DMS114 treated with DMSO at 0.1 percent for 48 hours (cell line): Measurements from ENCODE around the gene SLC1A6.
"Not testable (repeated sequence)": the region's sequence is repeated elsewhere in the genome, so short reads cannot be mapped to it uniquely, and the experiment has no call there.

Source experiments
- DNase-seq: peaks from one replicate; lab custom pipeline; 2025; ENCODE audit not compliant: unreplicated experiment; lab: John Stamatoyannopoulos, UW

Gene SLC1A6

DNA sequence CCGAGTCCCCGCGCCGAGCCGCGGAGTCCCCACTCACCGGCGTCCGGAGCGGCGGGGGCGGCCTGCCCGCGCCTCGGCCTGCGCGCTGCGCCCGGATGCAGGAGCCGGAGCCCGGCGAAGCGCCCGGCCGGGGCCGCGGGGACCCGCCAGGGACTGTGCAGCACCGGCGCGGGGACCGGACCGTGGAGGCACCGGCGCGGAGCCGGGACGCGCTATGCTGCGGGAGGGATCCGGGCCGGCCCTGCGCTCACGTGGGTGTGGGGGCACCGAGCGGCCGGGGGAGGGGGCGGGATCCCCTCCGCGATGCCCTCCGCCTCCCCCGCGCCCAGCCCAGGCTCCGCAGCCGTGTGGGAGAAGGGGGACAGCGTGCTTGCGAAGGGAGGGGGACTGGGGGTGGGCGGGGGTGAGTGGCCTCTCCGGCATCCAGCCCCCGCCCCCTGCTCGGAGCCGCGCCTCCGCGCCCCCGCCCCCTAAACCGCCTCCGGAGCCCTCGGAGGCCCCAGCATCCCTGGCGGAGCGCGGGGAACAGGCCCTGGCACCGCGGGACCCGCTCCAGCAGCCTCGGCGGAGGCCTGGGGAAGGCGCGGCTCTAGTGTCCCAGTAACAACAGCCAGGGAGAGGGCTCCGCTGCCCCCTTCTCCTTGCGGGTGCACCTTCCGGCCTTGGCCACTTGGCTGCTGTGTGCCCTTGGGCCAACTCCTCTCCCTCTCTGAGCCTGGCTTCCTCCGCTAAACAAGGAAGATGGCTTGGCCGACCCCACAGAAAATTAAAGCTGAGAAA is at the start of gene SLC1A6:
Gene SLC1A6 (minus strand): TSS at position 389 of the 780 bp plus-strand sequence. CDS start 6,954 bp downstream, outside the sequence.
- no peak for DNase-seq

DNA sequence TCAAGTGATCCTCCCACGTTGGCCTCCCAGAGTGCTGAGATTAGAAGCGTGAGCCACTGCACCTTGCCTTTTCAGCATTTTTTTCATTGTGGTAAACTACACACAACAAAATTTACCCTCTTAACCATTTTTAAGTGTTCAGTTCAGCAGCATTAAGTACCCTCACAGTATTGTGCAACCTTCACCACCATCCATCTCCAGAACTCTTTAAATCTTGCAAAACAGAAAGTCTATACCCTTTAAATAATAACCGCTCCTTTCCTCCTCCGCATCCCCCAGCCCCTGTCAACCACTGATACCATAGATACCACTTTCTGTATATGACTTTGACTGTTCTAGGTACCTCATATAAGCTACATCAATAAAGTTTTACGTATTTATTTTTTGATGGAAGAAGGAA is 48.8 kb upstream of the SLC1A6 start:
- no peak for DNase-seq

DNA sequence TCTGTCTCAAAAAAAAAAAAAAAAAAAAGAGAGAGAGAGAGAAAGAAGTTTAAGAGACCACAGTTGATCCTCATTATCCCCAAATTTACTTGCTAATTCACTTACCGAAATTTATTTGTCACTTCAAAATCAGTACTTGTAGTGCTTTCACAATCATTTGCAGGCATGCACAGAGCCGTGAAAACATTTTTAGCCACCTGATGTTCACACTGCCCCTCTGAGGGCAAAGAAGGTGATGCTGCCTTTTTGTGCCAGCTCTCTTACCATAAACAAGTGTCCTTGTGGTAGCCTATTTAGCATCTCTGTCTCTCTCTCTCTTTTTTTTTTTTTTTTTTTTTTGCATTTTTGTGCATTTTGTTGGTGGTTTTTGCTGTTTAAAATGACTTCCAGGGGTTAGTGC is 45.6 kb upstream of the SLC1A6 start:
- DNase-seq: no peak

DNA sequence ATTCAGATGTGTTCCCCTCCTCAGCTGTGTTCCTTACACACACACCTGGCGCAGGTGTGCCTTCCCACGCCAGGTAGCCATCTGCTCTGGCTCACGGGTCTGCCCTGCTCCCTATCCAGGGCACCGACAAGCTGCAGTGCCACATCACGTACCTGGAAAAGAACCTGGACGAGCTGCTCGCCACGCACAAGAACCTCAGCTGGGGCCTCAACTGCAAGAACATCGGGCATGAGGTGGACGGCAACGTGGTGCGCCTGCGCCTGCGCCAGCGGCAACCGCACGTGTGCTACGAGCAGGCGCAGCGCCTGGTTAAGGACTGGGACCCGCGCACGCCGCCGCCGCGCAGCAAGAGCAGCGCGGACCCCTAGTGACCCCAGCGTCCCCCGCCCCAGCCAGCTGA is 43.1 kb upstream of the SLC1A6 start:
- DNase-seq: no peak

DNA sequence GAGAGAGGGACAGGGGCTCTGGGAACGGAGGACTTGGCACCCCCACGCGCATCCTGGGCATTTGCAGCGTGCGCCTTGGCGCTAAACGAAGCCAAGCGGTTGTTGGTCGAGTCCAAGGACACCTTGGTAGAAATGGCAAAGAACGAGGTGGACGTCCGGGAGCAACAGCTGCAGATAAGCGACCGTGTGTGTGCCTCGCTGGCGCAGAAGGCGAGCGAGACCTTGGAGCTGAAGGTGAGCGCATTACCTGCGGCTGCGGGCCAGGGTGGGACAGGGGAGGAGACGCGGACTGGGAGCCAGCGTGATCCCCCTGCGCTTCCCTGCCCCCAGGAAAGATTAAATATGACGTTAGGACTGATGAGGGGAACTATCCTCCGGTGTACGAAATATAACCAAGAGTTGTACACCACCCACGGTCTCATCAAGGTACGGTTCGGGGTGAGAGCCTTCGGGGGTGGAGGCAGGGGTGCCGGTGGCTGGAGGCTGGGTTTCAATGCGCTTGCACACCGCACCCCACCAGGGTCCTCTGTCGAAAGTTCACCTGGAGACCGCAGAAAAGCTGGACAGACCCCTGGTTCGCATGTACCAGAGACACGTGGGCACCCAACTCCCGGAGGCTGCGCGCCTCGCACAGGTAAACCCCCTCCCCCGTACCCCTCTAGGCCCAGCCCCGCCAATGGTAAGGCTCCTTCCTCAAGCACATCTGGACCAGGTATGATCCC is 41.8 kb upstream of the SLC1A6 start:
- no peak for DNase-seq

DNA sequence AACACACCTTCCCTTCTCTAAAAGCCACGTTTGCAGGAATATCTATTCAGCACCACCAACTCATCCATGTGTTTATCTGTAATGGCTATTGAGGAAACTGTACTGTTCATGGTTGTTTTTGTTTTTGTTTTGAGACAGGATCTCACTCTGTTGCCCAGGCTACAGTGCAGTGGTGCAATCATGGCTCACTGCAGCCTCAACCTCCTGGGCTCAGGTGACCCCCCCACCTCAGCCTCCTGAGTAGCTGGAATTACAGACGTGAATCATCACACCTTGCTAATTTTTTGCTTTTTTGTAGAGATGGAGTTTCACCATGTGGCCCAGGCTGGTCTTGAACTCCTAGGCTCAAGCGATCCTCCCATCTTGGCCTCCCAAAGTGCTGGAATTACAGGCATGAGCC is 39.2 kb upstream of the SLC1A6 start:
- DNase-seq: not testable (repeated sequence)

DNA sequence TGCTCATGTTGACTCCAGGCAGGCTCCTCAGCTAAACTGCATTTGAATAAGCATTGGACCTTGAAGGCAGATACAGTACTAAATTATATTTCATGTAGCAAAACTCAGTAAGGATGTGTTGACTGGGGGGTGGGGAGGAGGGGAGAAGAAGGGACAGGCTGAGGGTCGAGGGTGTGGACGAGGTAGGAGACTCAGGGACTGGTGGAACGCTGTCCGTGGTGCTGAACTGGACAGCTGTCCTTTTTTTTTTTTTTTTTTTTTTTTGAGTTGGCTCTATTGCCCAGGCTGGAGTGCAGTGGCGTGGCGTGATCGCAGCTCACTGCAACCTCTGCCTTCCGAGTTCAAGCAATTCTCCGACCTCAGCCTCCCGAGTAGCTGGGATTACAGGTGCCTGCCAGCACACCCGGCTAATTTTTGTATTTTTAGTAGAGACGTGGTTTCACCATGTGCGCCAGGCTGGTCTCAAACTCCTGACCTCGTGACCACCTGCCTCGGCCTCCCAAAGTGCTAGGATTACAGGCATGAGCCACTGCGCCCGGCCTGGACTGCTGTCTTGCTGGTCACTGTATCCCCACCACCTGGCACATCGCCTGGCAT is 36.4 kb upstream of the SLC1A6 start:
- DNase-seq: no peak

DNA sequence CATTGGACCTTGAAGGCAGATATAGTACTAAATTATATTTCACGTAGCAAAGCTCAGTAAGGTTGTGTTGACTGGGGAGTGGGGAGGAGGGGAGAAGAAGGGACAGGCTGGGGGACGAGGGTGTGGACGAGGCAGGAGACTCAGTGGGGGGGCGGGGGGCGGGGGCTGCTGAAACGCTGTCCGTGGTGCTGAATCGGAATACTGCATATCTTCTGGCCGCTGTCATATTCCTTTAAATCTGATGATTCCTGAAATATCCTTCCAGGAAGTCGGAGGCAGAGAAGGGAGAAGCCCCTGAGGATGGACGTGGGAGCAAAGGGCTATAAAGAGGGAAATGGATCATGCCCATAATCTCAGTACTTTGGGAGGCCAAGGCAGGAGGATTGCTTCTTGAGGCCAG is 34.9 kb upstream of the SLC1A6 start:
- no peak for DNase-seq

DNA sequence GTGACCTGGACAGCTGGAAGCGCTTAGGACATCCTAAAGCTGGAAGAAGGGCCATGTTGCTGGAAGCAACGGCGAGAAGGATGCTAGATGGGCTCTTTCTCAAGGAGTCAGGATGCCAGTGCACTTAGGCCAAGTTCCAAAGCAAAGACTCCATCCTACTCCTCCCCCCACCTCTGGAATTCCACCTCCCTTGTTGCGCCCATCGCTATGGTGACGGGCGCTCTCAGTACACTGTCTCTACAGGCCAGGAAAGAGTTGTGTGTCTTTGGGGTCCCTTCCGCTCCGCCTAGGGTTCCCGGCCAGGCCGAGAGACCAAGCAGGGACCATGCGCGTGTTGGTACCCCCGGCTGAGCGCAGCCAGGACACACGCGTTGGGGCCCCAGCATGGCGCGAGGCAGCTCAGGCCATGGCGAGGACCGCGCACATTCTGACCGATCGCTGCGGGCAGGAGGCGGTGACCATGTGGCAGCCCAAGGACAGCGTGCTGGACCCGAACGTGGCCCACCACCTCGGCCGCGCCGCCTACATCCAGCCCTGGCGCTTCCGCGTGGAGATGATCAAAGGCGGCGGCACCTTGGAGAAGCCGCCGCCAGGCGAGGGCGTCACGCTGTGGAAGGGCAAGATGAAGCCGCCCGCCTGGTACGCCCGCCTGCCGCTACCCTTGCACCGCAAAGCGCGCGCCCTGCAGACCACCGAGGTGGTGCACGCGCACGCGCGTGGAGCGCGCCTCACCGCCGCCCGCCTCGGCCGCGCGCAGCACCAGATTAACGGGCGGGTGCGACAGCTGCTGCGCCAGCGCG is 31.0 kb upstream of the SLC1A6 start:
- DNase-seq: no peak

DNA sequence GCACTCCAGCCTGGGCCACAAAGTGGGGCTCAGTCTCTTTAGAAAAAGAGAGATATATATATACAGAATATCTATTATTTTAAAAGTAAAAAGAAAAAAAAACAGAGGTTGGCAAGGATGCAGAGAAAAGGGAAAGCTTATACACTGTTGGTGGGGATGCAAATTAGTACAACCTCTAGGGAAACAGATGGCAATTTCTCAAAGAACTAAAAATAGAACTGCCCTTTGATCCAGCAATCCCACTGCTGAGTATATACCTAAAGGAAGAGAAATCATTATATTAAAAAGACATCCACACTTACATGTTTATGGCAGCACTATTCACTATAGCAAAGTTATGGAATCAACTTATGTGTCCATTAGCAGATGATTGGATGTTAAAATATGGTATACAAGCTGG is 28.6 kb upstream of the SLC1A6 start:
- DNase-seq: no peak

DNA sequence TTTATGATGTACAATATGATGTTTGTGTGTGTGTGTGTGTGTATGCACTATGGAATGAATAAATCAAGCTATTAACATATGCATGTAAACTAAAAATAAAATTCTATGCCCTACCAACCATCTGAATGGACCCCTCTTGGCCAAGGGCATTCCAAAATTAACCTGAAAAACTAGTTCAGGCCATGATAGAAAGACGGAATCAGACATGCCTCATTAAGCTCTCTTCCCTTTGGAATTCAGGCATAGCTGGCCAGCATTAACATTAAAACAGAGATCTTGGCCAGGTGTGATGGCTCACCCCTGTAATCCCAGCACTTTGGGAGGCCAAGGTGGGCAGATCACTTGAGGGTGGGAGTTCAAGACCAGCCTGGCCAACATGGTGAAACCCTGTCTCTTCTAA is 18.3 kb upstream of the SLC1A6 start:
- no peak for DNase-seq

DNA sequence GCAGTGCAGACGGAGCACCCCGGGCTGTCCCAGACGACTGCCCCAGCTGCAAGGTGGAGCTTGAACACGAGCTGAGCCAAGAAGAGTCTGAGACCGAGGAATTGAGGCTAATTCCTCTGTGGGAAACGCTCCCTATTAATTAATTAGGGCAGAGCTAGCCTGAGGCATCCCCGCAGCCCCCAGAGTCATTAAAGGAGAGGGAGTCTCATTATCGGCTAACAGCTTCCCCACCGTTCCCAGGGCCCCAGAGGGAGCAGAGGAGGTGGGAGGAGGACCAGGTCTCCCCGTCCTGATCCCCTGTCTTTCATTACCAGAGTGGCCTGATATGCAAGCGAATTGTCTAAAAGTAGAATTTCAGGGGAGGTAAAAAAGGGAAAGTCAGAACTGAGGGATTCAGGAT is 13.1 kb upstream of the SLC1A6 start:
- DNase-seq: no peak

DNA sequence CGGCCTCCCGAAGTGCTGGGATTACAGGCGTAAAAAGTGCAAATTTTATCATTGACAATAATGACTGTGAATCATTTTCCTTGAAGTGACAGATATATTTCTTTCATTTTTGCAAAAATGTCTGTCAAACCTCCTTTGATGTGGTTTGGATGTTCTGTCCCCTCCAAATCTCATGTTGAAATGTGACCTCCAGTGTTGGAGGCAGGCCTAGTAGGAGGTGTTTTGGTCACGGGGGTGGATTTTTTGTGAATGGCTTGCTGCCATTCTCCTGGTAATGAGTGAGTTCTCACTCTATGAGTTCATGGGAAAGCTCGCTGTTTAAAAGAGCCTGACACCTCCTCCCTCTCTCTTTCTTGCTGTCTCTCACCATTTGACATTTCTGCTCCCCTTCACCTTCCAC is 5.5 kb upstream of the SLC1A6 start:
- DNase-seq: no peak

DNA sequence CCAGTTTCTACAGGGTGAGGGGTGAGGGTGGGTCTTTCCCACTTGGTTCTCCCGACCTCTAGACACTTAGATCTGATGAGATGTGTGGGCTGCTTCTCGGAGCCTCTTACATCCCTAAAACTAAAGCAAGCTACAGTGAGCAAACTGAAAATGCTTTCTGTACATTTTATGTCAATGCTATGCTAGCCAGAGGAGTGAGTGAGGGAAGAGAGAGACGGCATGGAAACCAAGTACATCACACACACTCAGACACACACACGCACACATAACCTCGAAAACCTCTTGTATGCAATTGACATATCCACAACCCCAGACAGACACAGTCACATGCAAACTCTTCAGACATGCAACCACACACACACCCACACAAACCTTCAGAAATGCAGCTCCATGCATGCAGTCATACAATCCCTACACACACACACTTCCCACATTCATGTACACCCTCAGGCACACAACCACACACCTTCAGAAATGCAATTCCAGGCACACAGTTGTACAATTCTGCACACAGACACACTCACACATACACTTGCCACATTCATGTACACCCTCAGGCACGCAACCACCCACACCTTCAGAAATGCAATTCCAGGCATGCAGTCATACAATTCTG is 1.4 kb downstream of the SLC1A6 start:
- no peak for DNase-seq

DNA sequence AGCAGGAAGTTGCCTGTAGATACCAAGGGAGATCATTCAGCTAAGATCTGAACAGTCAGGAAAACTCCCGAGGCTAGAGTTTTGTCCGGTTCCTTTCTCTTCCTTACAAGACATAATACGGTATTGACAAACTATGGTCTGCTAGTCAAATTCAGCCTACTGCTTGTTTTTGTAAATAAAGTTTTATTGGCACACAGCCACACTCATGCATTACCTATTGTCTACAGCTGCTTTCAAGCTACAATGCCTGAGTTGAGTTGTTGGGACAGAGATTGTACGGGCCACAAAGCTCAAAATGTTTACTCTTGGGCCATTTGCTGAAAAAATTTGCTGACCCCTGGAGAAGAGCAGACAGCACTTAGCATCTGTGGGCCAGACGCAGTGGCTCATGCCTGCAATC is 2.5 kb downstream of the SLC1A6 start:
- DNase-seq: no peak

DNA sequence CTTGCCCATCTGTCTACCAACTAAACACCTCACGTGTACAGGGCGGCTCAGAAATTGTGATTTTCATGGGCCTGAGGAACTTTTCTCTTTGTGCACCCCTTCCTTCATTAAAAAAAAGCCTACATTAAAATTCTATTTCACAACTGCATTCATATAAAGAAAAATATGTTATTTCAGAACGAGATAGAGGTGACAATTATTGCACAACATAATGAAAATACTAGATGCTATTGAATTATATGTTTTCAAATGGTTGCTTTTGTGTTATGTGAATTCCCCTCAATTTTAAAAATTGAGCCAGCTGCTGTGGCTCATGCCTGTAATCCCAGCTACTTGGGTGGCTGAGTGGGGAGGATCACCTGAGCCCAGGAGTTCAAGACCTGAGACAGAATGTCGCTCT is 5.2 kb downstream of the SLC1A6 start:
- no peak for DNase-seq

DNA sequence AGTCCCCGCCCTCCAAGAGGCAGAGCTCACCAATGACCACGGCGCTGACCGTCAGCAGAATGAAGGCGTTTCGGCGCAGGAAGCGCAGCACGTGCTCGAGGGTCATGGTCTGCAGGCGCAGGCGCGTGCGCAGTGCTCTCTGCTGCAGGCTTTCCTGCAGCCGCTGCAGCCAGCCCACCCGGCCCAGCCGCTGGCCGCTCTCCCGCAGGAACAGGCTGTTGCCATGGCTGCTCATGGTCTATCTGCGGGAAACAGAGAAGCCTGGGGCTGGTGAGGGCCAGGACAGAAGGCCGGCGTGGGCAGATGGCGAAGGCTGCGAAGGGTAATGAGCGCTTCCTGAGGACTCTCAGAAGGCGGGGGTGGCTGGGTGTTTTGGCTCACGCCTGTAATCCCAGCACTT is 7.0 kb downstream of the SLC1A6 start:
- no peak for DNase-seq

DNA sequence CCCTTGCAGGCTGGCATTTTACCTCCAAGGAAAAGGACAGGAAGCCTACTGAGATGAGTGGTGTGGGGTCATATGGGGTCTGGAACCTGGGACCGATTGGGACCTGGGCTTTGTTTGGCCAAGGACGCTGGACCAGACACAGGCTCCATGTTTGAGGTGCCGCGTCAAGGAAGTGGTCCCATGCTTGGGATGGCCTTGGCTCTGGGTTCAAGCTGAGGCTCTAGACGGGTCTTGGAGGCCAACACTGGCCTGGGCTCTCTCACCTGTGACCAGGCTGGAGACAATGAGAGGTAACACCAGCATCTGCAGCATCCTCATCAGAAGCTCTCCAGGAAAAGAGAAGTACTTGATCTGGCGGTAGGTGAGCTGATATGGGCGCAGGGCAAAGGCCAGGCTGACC is 8.2 kb downstream of the SLC1A6 start:
- DNase-seq: no peak

DNA sequence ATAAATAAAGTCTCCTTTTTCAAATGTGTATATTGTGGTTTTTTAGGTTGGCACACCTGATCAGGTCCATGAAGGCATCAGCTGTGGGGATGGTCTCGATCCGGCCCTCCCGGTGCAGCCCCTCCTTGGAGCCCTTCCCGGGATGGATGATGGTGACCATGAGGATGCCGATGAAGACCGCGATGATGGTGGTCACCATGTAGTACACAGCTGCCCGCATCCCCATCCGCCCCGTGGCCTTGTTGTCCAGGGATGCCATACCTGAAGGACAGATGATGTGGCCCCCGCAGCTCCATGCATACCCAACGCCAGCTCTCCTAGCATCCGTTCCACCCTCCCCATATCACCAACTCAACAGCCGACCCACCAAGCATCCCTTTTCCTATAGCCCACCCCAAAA is 11.4 kb downstream of the SLC1A6 start:
- DNase-seq: no peak

DNA sequence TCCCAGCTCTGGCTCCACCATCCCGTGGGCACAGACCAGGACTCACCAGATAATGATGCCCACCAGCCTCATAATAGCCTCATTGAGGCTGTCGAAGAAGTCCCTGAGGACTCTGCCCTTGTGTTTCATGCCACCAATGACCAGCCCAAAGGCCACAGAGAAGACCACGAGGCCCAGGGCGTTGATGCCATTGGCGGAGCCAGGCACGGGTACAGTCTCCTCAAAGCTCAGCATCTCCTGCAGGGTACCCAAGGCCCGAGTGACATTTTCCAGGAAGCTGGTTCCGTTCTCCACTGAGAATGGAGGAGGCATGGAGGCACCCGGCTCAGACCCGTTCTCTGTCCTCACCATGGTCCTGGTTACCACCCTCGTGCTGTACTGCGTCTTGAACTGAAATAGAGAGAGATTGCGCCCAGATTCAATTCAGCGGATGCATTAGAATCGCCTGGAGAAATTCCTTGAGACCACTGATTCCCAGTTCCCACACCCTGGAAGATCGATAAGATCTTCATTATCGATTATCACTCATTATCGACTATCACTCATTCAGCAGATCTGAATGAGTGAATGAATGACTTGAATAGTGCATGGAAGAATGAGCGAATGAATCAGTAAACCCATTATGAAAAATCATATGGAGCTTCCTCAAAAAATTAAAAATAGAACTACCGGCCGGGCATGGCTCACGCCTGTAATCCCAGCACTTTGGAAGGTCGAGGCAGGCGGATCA is 17.5 kb downstream of the SLC1A6 start:
- no peak for DNase-seq
